Hematopoietic multipotent progenitor cell (in vitro differentiated cells): Measurements from ENCODE around the gene YPEL5. TPM values are rescaled to one million over a fixed set of nuclear protein-coding genes. Genes with fewer than 3 reads are reported as not detected.
"Not testable (repeated sequence)": the region's sequence is repeated elsewhere in the genome, so short reads cannot be mapped to it uniquely, and the experiment has no call there.

Experiments
- DNase-seq, 3 donors: peaks; one replicate each; pipeline ENCODE4 v3.0.0-alpha.2; 2011 to 2015; ENCODE audit warnings: low read depth in 2 of 3, low spot score in 2 of 3
- total RNA-seq: library from RNA; depleted of rRNA; stranded (reverse); fragments of >200 nt; gene quantifications from one replicate; pipeline ENCODE4 v1.2.3, GENCODE V29; 2012

The YPEL5 gene
- total RNA-seq, 1 donor = 89.4 TPM

- no peak for DNase-seq
Measured at GRCh38 chr2:30136764-30137444, 9.9 kb upstream of the YPEL5 start.

DNA sequence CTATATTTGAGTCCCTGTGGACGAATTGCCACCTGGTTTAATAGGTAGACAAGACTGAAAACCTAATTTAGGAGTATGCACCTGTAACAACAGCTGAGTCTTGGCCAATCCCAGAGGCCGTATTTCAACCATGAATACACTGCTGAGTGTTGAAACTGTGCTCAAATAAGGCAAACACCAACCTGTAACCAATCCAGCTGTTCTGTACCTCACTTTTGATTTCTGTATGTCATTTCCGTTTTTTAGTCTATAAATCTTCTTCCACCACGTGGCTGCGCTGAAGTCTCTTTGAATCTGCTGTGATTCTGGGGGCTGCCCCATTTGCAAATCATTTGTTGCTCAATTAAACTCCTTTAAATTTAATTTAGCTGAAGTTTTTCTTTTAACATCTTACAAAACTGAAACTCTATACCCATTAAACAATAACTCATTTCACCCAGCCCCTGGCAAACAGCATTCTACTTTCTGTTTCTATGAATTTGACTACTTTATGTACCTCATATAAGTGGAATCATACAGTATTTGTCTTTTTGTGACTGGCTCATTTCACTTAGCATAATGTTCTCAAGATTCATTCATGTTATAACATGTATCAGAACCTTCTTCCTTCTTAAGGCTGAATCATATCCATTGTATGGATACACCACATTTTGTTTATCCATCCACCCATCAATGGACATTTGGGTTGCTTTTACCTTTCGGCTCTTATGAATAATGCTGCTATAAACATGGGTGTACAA, 7.5 kb upstream of the YPEL5 start:
- DNase-seq = peak in 2 of 3 donors; percentile 36 to 69

GRCh38 chr2:30141136-30141535, 5.7 kb upstream of the YPEL5 start:
- DNase-seq = no peak

- no peak for DNase-seq
Measured at GRCh38 chr2:30144260-30144659, 2.5 kb upstream of the YPEL5 start.

GRCh38 chr2:30144951-30145350, 1.9 kb upstream of the YPEL5 start:
- DNase-seq = not testable (repeated sequence)

DNA sequence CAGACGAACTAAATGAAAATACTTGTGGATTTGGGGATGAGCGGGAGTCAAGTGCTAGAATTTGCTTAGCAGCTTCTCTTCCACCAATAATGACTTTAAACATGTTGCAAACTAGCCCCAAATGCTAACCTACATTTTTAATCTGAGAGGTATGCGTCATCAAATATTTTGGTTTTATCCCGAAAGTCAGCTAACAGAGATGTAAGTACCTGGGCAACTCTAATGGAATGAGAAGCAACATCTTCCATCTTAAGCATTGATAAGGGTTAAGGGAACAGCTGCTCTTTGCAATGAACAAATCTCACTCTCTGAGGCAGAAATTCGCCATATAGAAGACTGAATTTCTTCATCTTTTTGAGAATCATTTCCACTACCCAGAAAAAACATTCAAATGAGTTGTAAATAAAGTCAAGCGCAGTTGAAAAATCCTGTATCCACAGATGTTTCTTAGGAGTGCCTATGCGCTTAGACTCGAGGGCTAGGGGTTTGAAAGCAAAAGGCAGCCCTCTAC, 926 bp upstream of the YPEL5 start:
- DNase-seq = no peak

DNA sequence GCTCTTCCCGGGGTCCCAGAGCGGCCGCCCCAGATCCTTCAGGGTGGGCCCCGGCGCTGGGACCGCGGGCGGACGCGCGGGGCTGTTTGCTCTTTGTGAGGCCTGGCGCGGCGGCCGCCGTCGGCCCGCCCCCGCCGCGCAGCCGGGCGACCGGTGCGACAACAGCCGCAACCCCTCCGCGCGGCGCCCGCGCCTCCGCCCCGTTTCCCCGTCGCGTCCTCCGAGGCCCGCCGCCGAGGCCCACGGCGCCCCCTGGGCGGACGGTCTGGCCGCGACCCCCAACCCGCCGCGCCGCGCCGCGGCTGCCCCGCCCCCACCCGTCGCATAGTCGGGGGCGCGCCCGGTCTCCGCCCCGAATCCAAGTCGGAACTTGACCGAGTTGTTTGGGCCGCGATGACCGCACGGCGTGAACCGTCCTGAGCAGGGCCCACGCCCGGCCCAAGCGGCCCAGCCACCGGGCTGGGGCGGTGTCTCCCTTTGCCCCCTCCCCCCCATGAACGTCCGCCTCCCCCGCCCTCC, 448 bp downstream of the YPEL5 start:
- DNase-seq = no peak

DNA sequence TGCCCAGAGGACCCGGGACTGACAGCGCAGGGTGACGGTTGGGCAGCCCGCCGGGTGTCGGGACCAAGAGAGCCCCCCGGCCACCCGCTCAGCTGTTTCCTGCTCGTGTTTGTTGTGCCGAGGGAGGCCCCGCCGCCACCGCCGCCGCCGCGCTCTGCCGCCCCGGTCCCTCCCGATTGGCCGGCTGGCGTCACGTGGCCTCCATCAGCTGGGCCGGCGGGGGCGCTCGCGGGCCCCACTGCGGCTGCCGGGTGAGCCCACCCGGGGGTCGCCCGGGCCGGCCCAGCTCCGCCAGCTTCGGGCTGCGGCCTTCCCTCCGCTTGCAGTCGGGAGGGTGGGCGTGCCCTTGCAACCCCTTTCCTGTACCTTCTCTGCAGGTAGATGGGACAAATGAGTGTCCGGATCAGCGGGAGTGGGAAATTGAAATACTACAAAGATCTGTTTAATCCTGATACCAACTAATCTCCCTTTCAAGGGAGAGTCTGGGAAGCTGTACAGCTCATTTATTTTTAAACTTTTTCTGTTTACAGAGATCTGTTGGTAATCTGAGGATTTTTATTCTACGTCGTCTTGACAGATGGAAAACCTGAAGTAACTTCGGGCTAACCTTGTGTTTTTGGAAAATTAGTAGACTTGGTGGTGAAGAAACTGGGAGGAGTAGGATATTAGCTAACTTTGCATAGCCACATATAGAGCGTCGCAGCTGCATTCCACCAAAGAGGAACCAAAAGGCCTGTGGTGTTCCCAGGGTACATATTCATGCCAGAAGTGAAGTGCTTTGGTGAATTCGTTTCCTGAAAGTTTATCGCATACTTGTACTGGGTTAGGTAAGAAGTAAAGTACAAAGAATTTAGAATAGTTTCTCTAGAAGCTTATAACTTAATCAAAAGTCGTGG, 1.2 kb downstream of the YPEL5 start:
- peak in 2 of 3 donors; percentile 77 to 90 for DNase-seq

GRCh38 chr2:30148850-30149249, 2.0 kb downstream of the YPEL5 start:
- no peak for DNase-seq

- no peak for DNase-seq
Measured at GRCh38 chr2:30149513-30149912, 2.7 kb downstream of the YPEL5 start.

GRCh38 chr2:30149976-30150375, 3.2 kb downstream of the YPEL5 start:
- DNase-seq = no peak

- no peak for DNase-seq
Measured at GRCh38 chr2:30150786-30151185, 4.0 kb downstream of the YPEL5 start.

DNA sequence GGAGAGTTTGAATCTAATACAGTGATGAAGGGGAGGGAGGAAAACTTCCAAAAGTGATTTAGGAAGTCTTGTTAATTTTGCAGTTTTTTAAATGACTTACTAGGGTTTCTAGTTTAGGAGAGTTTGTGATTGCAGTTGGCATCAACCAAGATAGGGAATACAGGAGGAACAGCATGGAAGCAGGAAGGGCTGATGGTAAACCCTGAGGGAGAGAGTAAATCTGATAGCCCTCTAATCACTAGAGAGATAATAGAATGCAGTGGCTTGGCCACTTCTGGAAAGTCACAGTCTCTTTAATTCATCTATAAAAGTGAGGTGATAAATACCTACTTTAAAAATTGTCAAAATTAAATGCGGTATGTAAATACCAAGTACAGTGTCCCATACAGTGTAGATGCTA, 5.6 kb downstream of the YPEL5 start:
- no peak for DNase-seq

DNA sequence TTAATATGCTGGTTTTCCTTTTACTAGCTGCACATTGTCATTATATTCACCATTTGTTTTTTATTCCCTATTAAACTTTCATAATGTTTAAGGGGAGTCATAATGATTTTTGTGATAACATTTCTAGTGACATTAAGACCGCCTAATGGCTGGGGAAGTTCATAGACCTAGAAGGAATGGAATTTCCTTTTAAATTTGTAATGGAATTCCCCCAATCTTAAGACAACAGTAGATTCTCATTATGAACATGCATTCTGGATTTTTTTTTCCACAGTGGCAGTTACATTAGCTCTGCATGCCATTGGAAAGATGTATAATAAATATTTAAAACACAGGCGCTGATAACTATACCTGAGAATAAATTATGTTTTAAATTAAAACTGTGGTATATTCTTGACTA, 8.4 kb downstream of the YPEL5 start:
- no peak for DNase-seq

GRCh38 chr2:30155889-30156658, 9.3 kb downstream of the YPEL5 start:
- no peak for DNase-seq

DNA sequence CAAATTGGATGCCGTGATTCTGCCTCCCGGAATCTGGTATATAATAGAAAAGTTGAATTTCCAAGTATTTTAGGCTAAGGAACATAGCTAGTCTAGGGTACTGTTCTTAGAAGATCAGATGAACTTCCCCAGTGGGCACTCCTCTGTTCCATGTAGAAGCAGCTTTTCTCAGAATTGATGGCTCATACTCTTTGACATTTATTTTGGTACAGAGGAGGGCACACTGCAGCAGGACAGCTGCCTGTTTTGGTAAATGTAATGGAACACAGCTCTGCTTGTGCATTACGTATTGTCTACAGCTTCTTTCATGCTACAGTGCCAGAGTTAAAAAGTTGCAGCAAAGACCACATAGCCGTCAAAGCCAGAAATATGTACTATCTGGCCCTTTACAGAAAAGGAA, 10.8 kb downstream of the YPEL5 start:
- no peak for DNase-seq

DNA sequence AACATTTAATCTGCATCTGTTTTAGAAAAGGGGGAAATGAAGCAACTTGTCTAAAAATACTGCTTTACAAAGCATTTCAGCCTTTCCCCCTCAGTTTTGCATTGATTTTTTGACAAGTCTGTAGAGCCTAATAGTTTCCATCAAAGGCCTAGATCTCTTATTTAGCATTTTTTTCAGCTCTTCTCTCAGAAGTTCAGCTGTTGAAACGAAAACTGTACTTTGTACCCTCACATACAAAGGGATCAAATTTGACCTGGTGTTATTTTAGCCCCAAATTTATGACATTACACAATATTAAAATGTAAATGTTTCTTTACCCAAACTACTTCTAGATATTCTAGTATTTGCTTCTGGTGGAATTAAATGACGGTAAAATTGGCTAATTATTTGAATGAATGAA, 13.0 kb downstream of the YPEL5 start:
- DNase-seq = no peak

- no peak for DNase-seq
Measured at GRCh38 chr2:30161929-30162706, 15.3 kb downstream of the YPEL5 start.

DNA sequence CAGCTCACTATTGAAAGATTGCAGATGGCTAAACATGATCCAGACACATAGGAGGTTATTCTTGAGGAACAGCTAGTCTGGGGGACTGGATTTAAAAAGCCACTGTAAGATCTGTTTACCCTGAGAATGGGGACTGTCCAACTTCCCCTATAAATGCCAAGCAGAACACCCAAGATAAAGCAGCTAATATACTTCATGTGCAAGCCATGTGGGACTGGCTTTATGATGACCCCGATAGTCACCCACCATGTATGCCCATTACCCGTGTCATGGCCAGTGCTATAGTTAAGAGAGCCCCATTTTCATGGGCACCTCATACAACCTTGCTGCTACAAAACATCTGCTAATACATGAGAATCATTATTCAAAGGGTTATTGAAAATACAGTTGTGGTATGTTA, 16.0 kb downstream of the YPEL5 start:
- peak in 1 of 3 donors; percentile 47 for DNase-seq
